Dermis microvascular lymphatic vessel endothelial cell (primary cell): ENCODE data around the gene PISD. TPM values are rescaled to one million over a fixed set of nuclear protein-coding genes. Genes with fewer than 3 reads are reported as not detected.
"Not testable (repeated sequence)": the region's sequence is repeated elsewhere in the genome, so short reads cannot be mapped to it uniquely, and the experiment has no call there.

Experiments used
- DNase-seq, 2 donors: peaks; one replicate each; pipeline versions ENCODE4 v3.0.0 to v3.0.0-alpha.2; 2010; ENCODE audit warnings: low read depth in 2 of 2
- total RNA-seq: library from RNA; depleted of rRNA; stranded (reverse); fragments of >200 nt; gene quantifications from 2 replicates; pipeline ENCODE4 v1.2.1, GENCODE V29; 2014

The PISD gene
- total RNA-seq, 1 donor from 2014 or later, result 19.8 TPM

GRCh38 chr22:31610611-31611010 is 51.4 kb downstream of the PISD start:
- DNase-seq, result no peak

- no peak for DNase-seq
These were observed 52.3 kb downstream of the PISD start for GRCh38 chr22:31609716-31610115.

DNA sequence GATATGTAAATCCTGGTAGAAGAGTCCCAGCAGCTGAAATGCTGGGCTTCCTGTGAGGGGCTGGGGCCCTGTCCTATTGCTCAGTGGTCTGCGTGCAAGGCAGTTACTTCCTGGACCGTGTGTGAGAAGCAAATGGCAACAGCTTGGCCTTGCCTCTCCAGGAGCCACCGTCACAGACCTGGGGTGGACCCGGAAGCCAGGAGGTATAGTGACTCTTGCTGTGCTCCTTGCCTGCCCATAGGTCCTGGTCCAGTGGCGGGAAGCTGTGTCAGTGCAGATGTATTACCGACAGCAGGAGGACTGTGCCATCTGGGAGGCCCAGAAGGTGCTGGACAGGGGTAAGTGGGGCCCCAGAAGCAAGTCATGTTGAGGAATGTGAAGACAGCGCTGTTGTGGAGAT is 54.3 kb downstream of the PISD start:
- no peak for DNase-seq

- no peak for DNase-seq
These were observed 56.0 kb downstream of the PISD start for GRCh38 chr22:31605851-31606585.

DNA sequence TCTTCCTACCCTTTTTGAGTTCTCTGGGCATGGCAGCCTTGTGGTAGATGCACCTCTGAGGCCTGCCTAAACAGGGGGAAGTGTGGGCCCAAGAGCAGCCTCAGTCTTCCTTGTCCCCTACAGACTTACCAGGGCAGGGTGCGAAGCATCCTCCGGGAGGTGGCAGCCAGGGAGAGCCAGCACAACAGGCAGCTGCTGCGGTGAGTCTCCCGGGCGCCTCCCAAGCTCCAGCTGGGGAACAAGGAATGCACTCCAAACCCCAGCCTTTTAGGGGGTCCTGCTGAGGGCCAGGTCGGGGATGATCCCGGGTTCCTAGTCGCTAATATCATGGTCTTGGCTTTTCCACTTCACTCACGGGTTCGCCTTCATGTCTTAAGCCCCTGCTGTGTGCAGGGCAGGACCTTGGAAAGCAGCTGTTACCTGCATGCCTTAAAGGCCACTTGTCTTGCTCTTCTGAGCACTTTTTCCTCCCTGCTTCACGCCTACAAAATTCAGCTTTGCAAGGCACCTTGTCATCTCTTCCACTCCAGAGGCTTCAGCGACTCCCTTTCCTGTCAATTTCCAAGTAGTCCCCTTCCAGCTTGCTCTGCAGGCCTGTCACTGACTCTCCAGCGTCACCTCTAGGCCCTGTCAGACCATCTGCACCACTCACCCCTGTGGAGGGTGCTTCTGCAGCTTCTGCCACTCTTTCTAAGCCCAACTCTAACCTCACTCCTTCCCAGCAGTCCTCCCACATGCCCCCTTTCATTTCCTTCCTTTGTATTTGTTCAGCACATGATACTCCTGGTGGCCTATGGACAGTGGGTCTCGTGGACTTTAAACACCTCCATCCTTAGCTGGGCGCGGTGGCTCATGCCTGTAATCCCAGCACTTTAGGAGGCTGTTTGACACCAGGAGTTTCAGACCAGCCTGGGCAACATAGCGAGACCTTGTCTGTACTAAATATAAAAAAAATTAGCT is 57.0 kb downstream of the PISD start:
- DNase-seq, result no peak

DNA sequence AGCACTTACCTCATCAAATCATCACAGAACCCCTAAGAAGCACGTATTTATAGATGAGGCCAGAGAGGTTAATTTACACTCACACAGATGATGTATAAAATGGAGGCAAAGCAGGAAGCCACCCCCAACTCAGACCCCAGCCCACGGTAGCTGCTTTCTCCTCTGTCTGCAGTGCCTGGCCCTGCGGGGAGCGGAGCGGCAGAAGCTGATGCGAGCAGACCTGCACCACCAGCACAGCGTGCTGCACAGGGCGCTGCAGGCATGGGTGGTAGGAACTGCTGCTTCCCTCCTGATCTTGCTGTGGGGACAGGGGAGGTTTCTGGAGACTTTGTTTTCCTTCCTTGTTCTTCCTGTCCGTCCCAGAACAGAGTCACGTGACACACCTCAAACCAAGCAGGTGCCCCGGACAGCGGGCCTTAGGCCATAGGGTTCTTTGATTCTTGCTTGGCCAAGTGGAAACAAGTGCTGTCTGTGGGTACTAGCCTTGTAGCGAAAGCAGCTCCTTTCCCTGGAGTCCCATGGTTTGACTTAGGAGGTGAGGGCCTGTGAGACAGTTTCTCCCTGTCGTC is 57.8 kb downstream of the PISD start:
- no peak for DNase-seq

GRCh38 chr22:31603574-31603973 is 58.4 kb downstream of the PISD start:
- DNase-seq, result no peak

GRCh38 chr22:31603081-31603525 is 58.9 kb downstream of the PISD start:
- DNase-seq, result no peak

DNA sequence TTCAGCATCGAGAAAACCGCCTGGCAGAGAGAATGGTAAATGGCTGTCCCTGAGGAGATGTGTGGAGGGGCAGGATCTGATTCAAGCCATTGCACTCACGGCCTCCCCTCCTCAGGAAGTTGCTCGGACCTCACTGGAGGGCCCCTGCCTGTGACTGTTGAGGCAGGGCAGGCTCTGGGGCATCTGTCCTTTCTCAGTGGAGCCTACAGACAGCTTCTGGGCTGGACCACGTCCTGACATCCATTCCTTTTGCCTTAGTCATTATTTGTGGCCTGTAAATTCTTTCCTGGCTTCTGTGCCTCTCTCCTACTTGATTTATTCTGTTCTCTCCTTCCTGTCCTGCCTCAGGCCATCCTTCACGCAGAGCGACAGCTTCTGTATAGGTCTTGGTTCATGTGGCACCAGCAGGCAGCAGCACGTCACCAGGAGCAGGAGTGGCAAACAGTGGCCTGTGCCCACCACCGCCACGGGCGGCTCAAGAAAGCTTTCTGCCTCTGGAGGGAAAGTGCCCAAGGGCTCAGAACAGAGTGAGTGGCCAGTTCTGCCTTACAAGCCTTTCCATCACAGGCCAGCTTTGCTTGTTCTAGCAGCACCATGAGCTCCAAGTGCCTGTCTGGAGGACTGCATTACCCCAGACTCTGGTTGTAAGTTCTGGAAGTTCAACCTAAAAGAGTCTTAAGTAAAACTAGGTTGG is 59.6 kb downstream of the PISD start:
- peak in 1 of 2 donors; percentile 53 for DNase-seq

DNA sequence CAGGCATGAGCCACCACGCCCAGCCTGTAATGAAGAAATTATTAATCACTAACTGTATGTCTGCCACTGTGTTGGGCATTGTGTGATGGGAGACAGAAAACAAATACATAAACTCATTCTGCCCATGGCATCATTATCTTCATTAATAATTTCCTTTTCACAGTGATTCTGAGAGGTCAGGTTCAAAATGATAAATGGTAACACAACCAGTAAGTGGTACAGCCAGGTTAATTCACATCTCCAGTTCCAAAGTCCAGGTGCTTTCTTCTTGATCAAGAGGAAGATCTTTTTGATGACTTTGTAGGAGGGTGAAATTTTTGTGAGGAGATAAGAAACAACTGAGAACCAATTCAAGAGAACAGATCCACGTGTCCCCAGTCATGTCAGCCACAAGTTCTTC is 66.7 kb downstream of the PISD start:
- no peak for DNase-seq

- not testable (repeated sequence) for DNase-seq
These were observed 71.9 kb downstream of the PISD start for GRCh38 chr22:31590161-31590560.

DNA sequence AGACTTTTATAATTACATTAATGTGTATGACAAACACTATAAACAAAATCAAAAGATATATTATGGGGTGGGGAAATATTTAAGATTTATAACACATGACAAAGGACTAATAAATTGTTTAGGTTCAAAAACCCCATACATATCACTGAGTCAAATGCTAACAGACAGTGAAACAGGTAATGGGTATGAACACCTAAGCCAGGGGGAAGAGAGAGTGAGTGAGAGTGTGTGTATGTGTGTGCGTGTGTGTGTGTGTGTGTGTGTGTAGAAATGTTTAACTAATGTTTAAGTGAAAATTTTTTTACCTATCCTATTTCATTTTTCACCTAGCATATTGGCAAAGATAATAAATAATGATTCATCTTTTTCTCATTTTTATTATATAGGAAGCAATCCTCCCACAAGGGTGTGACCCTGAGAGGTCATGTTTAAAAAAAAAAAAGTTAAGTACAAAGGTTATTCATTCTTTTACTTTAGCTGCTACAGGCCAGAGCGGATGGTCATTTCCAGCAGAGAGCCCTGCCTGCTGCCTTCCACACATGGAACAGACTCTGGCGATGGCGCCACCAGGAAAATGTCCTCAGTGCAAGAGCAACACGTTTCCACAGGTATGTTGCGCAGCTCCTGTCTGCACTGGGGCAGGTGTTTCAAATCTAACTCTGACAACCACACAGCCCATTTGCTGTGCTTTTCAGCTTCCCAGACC is 72.9 kb downstream of the PISD start:
- DNase-seq, result no peak

GRCh38 chr22:31586137-31586920 is 75.7 kb downstream of the PISD start:
- no peak for DNase-seq

DNA sequence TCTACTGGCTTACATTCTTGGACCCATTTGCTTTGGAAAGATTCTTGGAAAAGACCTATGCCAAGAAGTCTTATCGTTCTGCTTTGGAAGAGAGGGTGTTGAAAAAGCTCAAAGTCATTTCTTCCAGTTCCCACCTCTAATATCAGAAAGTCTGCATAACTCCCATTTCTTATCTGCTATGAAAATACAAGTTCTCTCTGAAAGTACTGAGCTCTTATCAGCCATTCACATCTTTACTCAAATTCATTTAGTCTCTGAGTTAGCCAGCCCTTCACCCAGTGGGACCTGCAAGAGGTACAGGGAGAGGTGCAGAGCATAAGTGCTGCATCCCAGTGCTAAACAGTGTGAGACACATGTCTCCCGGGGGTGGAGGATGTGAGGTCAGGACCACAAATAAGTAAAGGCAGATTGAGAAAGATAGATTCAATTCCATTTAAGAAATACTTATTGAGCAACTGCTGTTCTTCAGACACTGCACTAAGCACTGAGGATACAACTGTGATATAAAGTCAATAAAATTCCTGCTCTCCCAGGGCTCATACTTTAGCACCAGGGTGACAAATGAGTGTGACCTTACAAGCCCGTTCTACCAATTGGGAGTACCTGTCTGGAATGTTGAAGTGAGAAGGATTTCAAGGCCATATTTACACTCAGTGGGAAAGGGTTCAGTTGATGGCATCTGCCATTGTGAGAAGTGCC is 76.7 kb downstream of the PISD start:
- DNase-seq, result no peak

GRCh38 chr22:31584804-31585160 is 77.2 kb downstream of the PISD start:
- no peak for DNase-seq

GRCh38 chr22:31583861-31584485 is 78.0 kb downstream of the PISD start:
- DNase-seq, result peak in 1 of 2 donors; percentile 25

GRCh38 chr22:31579835-31580242 is 82.2 kb downstream of the PISD start:
- no peak for DNase-seq

DNA sequence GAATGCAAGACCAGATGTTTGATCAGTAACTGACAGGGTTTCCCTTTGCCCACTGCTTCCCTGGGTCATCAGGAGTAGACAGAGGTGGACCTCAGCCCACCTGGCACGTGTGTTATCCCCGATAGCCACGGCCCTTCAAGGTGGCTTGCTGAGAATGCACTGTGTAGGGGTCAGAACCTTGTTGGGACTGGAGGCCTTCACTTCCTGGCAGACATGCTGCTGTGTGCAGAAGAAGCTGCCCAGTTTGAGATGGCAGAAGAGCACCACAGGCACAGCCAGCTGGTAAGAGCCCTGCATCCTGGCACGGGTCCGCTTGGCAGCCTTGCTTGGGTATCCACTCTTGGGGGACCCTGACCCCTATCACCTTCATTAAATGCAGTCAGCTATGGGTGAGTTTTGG is 83.8 kb downstream of the PISD start:
- no peak for DNase-seq

DNA sequence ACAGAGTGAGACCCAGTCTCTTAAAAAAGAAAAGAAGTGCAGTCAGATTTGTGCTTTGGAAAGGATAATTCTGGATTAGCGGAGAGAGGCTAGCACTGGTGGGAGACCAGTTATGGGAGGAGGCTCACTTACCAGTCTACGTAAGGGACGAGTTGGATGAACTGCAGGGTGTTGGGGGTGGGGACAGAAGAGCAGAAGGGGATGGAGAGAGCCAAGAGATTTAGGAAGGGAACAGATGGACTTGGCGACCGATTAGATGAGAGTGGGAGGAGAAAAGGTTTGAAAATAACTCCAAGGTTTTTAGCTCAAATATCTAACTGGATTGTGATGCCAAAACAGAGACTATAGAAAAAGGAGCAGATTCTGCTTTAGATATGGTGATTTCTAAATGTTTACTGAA is 84.3 kb downstream of the PISD start:
- DNase-seq, result no peak
